Erythroblast (primary cell): ENCODE data around the gene CDYL.

ENCODE experiments used
- GATA1 ChIP-seq: IDR thresholded peaks from 2 replicates; pipeline ENCODE4 v1.6.1; 2011; ENCODE audit warnings: low read depth, mild to moderate bottlenecking, control low read depth, low read length, moderate library complexity
- POLR2A ChIP-seq: IDR thresholded peaks from 2 replicates; pipeline ENCODE4 v1.6.1; 2011; ENCODE audit warnings: mild to moderate bottlenecking, low read length

DNA sequence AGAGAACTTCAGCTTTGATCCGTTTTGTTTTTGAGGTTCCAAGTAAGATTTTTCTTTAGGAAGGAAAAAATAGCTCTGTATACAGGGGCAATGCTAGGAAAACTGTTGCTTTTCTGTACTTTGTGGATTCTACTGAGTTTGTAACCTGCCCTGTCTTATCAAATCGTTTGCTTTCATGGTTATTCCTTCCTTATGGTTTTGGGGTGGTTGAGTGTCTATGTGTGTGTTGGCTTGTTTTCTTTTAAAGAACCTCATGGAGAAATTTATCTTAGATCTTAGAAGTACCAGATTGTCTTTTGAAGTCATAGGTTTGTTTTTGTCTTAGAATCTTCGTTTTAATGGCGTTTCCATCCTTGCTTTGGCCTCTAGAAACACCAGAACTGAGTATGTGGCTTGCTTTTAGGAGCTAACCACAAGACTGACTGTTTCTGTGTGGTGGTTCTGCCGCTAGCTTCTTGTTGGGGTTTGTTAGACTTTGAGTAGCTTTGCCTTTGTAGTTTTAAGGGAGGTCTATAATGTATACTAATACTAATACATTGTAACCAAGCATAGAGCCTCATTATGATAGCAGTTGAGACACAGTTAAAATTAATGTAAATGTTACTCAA is 140.9 kb downstream of the CDYL start:
- TF ChIP-seq POLR2A (no peak), GATA1 (no peak)
